HepG2 (cell line): ENCODE data around the gene FGFR2.

ENCODE experiments used
- CREM ChIP-seq, 2 experiments: sonication (generic) in 1 of 2; formaldehyde crosslinking in 1 of 2; IDR thresholded peaks; 2 replicates each; pipeline versions ENCODE4 v1.4.0 to v1.6.1; 2016 to 2020; ENCODE audit warnings: antibody characterized with exemption in 1 of 2, mild to moderate bottlenecking in 1 of 2, missing genetic modification reagents in 1 of 2
- PBX3 ChIP-seq: sonication (generic); formaldehyde crosslinking; IDR thresholded peaks from 2 replicates; pipeline ENCODE4 v1.8.1; 2023; ENCODE audit warnings: missing genetic modification reagents, inconsistent platforms, borderline replicate concordance
- TCF7 ChIP-seq: sonication (generic); IDR thresholded peaks from 2 replicates; pipeline ENCODE4 v1.6.1; 2016; ENCODE audit warnings: antibody characterized with exemption, low read depth
- TOPORS ChIP-seq: sonication (generic); formaldehyde crosslinking; IDR thresholded peaks from 2 replicates; pipeline ENCODE4 v1.8.0; 2023; ENCODE audit warnings: mild to moderate bottlenecking, missing genetic modification reagents
- YY1 ChIP-seq: IDR thresholded peaks from 2 replicates; pipeline ENCODE4 v1.6.1; 2011; ENCODE audit warnings: low read length, low read depth, moderate library complexity, mild to moderate bottlenecking; ENCODE audit not compliant: insufficient read depth, insufficient replicate concordance
- ZNF138 ChIP-seq: sonication (generic); formaldehyde crosslinking; IDR thresholded peaks from 2 replicates; pipeline ENCODE4 v1.5.0; 2020; ENCODE audit warnings: mild to moderate bottlenecking, low read depth, missing genetic modification reagents
- ZNF577 ChIP-seq: sonication (generic); formaldehyde crosslinking; IDR thresholded peaks from 2 replicates; pipeline ENCODE4 v1.4.0; 2020; ENCODE audit warnings: mild to moderate bottlenecking, low read depth, missing genetic modification reagents, borderline replicate concordance
- ZNF776 ChIP-seq: sonication (generic); formaldehyde crosslinking; IDR thresholded peaks from 2 replicates; pipeline ENCODE4 v1.4.0; 2020; ENCODE audit warnings: mild to moderate bottlenecking, missing genetic modification reagents
- ZNF781 ChIP-seq: sonication (generic); formaldehyde crosslinking; IDR thresholded peaks from 2 replicates; pipeline ENCODE4 v1.5.1; 2020; ENCODE audit warnings: borderline replicate concordance, mild to moderate bottlenecking, missing genetic modification reagents; ENCODE audit errors: not compliant biosample characterization
- TF ChIP-seq, protein P1 (sequence below): sonication (generic); formaldehyde crosslinking; IDR thresholded peaks from 2 replicates; pipeline ENCODE4 v1.5.0; 2020; ENCODE audit warnings: mild to moderate bottlenecking, missing genetic modification reagents

GRCh38 chr10:121615435-121615793 lies 17.2 kb upstream of the FGFR2 start:
- no peak for TF ChIP-seq TCF7
- no peak for TF ChIP-seq ZNF577 (CRISPR knock-in tag)
- TF ChIP-seq TOPORS (CRISPR knock-in tag) = no peak
- no peak for TF ChIP-seq ZNF138 (CRISPR knock-in tag)
- no peak for TF ChIP-seq YY1
- no peak for TF ChIP-seq PBX3 (CRISPR knock-in tag)
- TF ChIP-seq, protein P1, sequence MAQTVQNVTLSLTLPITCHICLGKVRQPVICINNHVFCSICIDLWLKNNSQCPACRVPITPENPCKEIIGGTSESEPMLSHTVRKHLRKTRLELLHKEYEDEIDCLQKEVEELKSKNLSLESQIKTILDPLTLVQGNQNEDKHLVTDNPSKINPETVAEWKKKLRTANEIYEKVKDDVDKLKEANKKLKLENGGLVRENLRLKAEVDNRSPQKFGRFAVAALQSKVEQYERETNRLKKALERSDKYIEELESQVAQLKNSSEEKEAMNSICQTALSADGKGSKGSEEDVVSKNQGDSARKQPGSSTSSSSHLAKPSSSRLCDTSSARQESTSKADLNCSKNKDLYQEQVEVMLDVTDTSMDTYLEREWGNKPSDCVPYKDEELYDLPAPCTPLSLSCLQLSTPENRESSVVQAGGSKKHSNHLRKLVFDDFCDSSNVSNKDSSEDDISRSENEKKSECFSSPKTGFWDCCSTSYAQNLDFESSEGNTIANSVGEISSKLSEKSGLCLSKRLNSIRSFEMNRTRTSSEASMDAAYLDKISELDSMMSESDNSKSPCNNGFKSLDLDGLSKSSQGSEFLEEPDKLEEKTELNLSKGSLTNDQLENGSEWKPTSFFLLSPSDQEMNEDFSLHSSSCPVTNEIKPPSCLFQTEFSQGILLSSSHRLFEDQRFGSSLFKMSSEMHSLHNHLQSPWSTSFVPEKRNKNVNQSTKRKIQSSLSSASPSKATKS (CRISPR knock-in tag) = no peak
- no peak for TF ChIP-seq ZNF781
- no peak for TF ChIP-seq ZNF776 (CRISPR knock-in tag)
- no peak for TF ChIP-seq CREM (IDR thresholded peaks at IDR 0.05)
- TF ChIP-seq CREM (CRISPR knock-in tag; IDR thresholded peaks at IDR 0.05) = no peak
